GM13976 (cell line): ENCODE data around the gene UCHL3.

Source experiments
- DNase-seq: peaks from one replicate; pipeline ENCODE4 v3.0.0; 2012; ENCODE audit warnings: low spot score
- in situ Hi-C: fragments of 300-500 bp; cut with MboI; formaldehyde crosslinking; loops from one replicate; pipeline ENCODE4 v1.12.0; 2022; ENCODE audit warnings: low sequenced_read_pairs, mixed read lengths, inconsistent platforms; ENCODE audit not compliant: unreplicated experiment
- TF ChIP-seq, protein P1 (sequence below): IDR thresholded peaks from 2 replicates; pipeline ENCODE4 v1.5.1; 2012; ENCODE audit warnings: borderline replicate concordance, mild to moderate bottlenecking; ENCODE audit not compliant: insufficient read depth; ENCODE audit errors: extremely low read depth, missing control alignments, control extremely low read depth

Gene UCHL3

GRCh38 chr13:75596657-75597182, 47.1 kb downstream of the UCHL3 start:
- TF ChIP-seq, protein P1, sequence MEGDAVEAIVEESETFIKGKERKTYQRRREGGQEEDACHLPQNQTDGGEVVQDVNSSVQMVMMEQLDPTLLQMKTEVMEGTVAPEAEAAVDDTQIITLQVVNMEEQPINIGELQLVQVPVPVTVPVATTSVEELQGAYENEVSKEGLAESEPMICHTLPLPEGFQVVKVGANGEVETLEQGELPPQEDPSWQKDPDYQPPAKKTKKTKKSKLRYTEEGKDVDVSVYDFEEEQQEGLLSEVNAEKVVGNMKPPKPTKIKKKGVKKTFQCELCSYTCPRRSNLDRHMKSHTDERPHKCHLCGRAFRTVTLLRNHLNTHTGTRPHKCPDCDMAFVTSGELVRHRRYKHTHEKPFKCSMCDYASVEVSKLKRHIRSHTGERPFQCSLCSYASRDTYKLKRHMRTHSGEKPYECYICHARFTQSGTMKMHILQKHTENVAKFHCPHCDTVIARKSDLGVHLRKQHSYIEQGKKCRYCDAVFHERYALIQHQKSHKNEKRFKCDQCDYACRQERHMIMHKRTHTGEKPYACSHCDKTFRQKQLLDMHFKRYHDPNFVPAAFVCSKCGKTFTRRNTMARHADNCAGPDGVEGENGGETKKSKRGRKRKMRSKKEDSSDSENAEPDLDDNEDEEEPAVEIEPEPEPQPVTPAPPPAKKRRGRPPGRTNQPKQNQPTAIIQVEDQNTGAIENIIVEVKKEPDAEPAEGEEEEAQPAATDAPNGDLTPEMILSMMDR = no peak
- in situ Hi-C loops = no loop called here
- DNase-seq = no peak

DNA sequence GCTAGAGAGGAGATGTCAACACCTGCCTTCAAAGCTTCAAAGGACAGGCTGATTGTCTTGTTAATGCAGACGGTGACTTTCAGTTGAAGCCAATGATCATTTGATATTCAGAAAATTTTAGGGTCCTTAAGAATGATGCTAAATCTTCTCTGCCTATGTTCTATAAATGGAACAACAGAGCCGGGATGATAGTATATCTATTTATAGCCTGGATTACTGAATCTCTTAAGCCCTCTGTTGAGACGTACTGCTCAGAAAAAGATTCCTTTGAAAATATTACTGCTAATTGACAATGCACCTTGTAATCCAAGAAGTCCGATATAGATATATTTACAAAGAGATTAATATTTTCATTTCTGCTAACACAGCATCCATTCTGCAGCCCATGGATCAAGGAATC, 50.8 kb downstream of the UCHL3 start:
- DNase-seq = no peak
- in situ Hi-C loops = no loop called here
- TF ChIP-seq, protein P1 = no peak

DNA sequence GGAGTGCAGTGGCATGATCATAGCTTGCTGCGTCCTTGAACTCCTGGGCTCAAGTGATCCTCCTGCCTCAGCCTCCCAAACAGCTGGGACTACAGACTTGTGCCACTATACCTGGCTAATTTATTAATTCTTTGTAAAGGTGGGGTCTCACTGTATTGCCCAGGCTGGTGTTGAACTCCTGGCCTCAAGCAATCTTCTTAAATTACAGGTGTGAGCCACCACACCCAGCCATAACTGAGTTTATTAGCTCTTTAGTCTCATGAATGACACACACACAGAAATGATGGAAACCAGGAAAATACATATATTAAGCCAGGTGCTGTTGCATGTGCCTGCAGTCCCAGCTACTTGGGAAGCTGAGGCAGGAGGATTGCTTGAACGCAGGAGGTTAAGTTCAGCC, 53.4 kb downstream of the UCHL3 start:
- TF ChIP-seq, protein P1 = no peak
- DNase-seq = no peak
- in situ Hi-C loops = no loop called here

- TF ChIP-seq, protein P1 = no peak
- no peak for DNase-seq
- in situ Hi-C loops = no loop called here
Observed at GRCh38 chr13:75607447-75607846, 57.9 kb downstream of the UCHL3 start.

DNA sequence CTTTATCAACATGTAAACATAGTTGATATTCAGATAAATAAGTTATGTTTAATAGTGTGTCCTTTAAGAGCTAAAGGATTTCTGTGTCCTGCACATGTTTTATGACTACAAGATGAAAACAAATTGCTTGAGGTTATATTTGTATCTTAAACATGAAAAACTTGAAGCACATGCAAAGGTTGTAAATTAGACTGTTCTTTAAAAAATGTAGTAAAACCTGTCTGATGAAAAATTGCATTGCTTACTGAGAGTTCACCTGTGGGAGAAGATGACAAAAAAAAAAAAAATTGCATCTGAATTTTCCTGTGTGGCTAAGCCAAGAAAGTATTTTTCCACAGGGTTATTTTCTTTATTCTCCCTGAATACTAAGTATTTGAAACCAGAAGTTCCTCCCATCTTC, 60.9 kb downstream of the UCHL3 start:
- DNase-seq = no peak
- in situ Hi-C loops = no loop called here
- TF ChIP-seq, protein P1 = no peak

DNA sequence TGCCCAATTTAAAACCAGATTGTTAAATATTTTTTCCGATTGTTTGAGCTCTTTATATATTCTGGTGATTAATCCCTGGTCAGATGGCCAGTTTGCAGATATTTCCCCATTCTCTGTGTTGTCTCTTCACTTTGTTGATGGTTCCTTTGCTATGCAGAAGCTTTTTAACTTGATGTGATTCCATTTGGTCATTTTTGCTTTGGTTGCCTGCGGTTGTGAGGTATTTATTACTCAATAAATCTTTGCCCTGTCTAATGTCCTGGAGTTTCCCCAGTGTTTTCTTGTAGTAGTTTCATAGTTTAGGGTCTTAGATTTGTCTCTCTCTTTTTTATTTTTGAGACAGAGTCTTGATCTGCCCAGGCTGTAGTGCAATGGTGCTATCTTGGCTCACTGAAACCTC, 62.8 kb downstream of the UCHL3 start:
- in situ Hi-C loops = no loop called here
- no peak for DNase-seq
- TF ChIP-seq, protein P1 = no peak

- DNase-seq = no peak
- in situ Hi-C loops = no loop called here
- TF ChIP-seq, protein P1 = no peak
Observed at GRCh38 chr13:75617230-75617629, 67.6 kb downstream of the UCHL3 start.
